ENCODE measurements around the gene RABGEF1. TPM values are rescaled to one million over a fixed set of nuclear protein-coding genes. Genes with fewer than 3 reads are reported as not detected.

The RABGEF1 gene
- total RNA-seq, 1 experiment from 2014 or later, result 35.2 TPM

- Histone ChIP-seq H3K9me2 (ENCODE audit: insufficient read depth) (no peaks in the 10 kb centered on the region), H3F3A (ENCODE audit: insufficient read depth, low read depth) (peaks cover 4% of the 10 kb centered on the region; the same call in 1 of the 2 replicates), H3K4me3 (no peak overlapping the region), H2AFZ (no peak overlapping the region), H3K4me1 (replicated peaks; ENCODE audit: insufficient read depth) (peaks cover 5% of the 10 kb centered on the region; the same call in 1 of the 2 replicates), H4K20me1 (ENCODE audit: insufficient read depth) (peaks cover 42% of the 10 kb centered on the region), H3K27me3 (ENCODE audit: insufficient read depth, low read depth) (no peaks in the 10 kb centered on the region), H3K4me2 (no peak overlapping the region), H3K79me2 (ENCODE audit: low read depth) (peaks cover 99% of the 10 kb centered on the region), H3K27ac (no peak overlapping the region), H3K9me3 (ENCODE audit: insufficient read depth, low read depth) (no peaks in the 10 kb centered on the region), H3K36me3 (ENCODE audit: low read depth) (no peaks in the 10 kb centered on the region)
- ChIA-PET POLR2A (ENCODE audit: unreplicated experiment) (no interaction called here), CTCF (no interaction called here)
- no peak for TF ChIP-seq CTCF (conservative IDR thresholded peaks at IDR 0.05)
- no peak for TF ChIP-seq EZH2 (IDR thresholded peaks at IDR 0.05; ENCODE audit: low read depth)
- DNase-seq, result no peak
- intact Hi-C loops (cut with micrococcal nuclease; ENCODE audit: unreplicated experiment), result no loop called here
- BruUV-seq (replicated peaks), result no TSS peak
Measured at GRCh38 chr7:66747385-66747784, 6.9 kb downstream of the RABGEF1 start.

- no peak overlapping the region for H3K4me2 ChIP-seq
- no peaks in the 10 kb centered on the region for H3K4me1 ChIP-seq (replicated peaks; ENCODE audit: insufficient read depth)
- TF ChIP-seq CTCF (conservative IDR thresholded peaks at IDR 0.05), result no peak
- TF ChIP-seq EZH2 (IDR thresholded peaks at IDR 0.05; ENCODE audit: low read depth), result no peak
- intact Hi-C loops (cut with micrococcal nuclease; ENCODE audit: unreplicated experiment), result no loop called here
- ChIA-PET POLR2A (ENCODE audit: unreplicated experiment) (no interaction called here), CTCF (no interaction called here)
- H3K27me3 ChIP-seq (ENCODE audit: insufficient read depth, low read depth), result no peaks in the 10 kb centered on the region
- no peaks in the 10 kb centered on the region for H3K9me3 ChIP-seq (ENCODE audit: insufficient read depth, low read depth)
- no peak for DNase-seq
- peaks cover 43% of the 10 kb centered on the region for H4K20me1 ChIP-seq (ENCODE audit: insufficient read depth)
- no TSS peak for BruUV-seq (replicated peaks)
- H2AFZ ChIP-seq, result no peak overlapping the region
- H3K9me2 ChIP-seq (ENCODE audit: insufficient read depth), result no peaks in the 10 kb centered on the region
- H3K4me3 ChIP-seq, result no peak overlapping the region
- no peak overlapping the region for H3K27ac ChIP-seq
- H3K79me2 ChIP-seq (ENCODE audit: low read depth), result peaks cover 98% of the 10 kb centered on the region
- H3K36me3 ChIP-seq (ENCODE audit: low read depth), result no peaks in the 10 kb centered on the region
- H3F3A ChIP-seq (ENCODE audit: insufficient read depth, low read depth), result peaks cover 4% of the 10 kb centered on the region; the same call in 1 of the 2 replicates
Measured at GRCh38 chr7:66747881-66748511, 7.5 kb downstream of the RABGEF1 start.

GRCh38 chr7:66748791-66749190 is 8.3 kb downstream of the RABGEF1 start:
- POLR2A ChIA-PET (ENCODE audit: unreplicated experiment), result no interaction called here
- Histone ChIP-seq H3K4me1 (replicated peaks; ENCODE audit: insufficient read depth) (no peaks in the 10 kb centered on the region), H2AFZ (no peak overlapping the region), H3K36me3 (ENCODE audit: low read depth) (no peaks in the 10 kb centered on the region), H3K27ac (no peak overlapping the region), H3F3A (ENCODE audit: insufficient read depth, low read depth) (peaks cover 4% of the 10 kb centered on the region; the same call in 1 of the 2 replicates), H3K4me2 (no peak overlapping the region), H4K20me1 (ENCODE audit: insufficient read depth) (peaks cover 46% of the 10 kb centered on the region), H3K9me3 (ENCODE audit: insufficient read depth, low read depth) (no peaks in the 10 kb centered on the region), H3K27me3 (ENCODE audit: insufficient read depth, low read depth) (no peaks in the 10 kb centered on the region), H3K4me3 (no peak overlapping the region), H3K9me2 (ENCODE audit: insufficient read depth) (no peaks in the 10 kb centered on the region), H3K79me2 (ENCODE audit: low read depth) (peaks cover 96% of the 10 kb centered on the region)
- no peak for TF ChIP-seq EZH2 (IDR thresholded peaks at IDR 0.05; ENCODE audit: low read depth)
- no peak for TF ChIP-seq CTCF (conservative IDR thresholded peaks at IDR 0.05)
- DNase-seq, result no peak
- BruUV-seq (replicated peaks), result no TSS peak
- intact Hi-C loops (cut with micrococcal nuclease; ENCODE audit: unreplicated experiment), result no loop called here
- CTCF ChIA-PET, result no interaction called here

Measured in PC-9 (cell line).